ENCODE data around the gene KMT2C.
"Not testable (repeated sequence)": the region's sequence is repeated elsewhere in the genome, so short reads cannot be mapped to it uniquely, and the experiment has no call there.

Gene KMT2C

DNA sequence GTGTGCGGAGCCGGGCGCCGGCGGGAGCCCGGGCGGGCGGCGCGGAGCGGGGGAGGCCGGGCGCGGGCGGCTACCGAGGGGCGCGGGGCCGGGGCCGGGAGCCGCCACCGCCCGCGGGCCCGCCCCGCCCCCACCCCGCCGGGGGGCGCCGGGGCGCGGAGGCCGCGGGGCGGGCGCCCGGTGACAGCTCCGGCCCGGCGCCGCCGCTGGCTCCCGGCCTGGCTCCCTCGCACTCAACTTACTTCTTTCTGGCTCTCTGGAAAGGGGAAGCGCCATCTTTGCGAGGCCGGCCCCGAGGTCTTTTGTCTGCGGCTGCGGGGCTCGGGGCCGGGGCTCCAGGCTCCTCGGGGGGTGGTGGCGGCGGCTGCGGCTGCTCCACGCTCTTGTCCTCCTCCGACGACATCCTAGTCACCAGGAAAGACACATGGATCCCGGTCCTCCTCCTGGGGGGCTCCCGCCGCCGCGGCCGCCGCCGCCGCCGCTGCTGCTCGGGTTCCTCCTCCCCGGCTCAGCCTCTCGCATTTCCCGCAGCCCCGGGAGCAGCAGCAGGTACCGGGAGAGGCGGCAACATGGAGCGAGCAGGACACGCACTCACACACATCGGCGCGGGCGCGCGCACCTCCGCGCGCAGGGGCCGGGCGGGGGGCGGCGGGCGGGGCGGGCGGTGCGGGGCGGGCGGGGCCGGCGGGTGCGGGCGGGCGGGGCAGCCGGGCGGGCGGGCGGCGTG is at the start of gene KMT2C:
Gene KMT2C (minus strand): TSS at position 620 of the 727 bp plus-strand sequence. CDS start 217 bp downstream, at position 403.
- no peak for DNase-seq

DNA sequence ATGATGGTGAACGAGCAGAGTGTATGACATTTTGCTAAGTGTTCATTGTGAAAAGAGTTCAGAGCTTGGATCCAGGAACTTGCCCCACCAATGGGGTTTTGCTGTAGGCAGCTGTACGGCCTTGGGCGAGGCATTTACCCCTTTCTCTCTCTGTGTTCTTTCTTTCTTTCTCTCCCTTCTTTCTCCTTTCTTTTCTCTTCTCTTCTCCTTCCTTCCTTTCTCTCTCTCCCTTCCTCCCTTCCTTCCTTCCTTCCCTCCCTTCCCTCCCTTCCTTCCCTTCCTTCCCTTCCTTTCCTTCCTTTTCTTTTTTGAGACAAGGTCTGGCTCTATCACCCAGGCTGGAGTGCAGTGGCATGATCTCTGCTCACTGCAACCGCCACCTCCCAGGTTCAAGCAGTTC is 45.3 kb upstream of the KMT2C start:
- no peak for DNase-seq

- DNase-seq = no peak
Measured at GRCh38 chr7:152480664-152481063, 44.9 kb upstream of the KMT2C start.

- no peak for DNase-seq
Measured at GRCh38 chr7:152479595-152479994, 43.8 kb upstream of the KMT2C start.

DNA sequence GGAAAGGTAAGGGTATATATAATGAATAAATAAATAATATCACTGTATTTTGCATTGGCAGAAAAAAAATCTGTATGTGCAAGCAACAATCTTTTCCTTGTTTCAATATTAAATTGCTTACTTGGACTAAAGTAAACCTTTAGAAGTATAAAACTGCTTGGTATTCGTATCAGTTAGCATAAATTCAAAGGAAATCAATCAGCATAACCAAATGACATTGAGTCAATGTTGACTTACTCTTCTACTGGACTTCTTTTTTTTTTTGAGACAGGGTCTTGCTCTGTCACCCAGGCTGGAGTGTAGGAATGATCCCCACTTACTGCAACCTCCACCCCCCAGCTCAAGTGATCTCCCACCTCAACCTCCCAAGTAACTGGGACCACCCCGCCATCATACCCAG is 42.3 kb upstream of the KMT2C start:
- no peak for DNase-seq

DNA sequence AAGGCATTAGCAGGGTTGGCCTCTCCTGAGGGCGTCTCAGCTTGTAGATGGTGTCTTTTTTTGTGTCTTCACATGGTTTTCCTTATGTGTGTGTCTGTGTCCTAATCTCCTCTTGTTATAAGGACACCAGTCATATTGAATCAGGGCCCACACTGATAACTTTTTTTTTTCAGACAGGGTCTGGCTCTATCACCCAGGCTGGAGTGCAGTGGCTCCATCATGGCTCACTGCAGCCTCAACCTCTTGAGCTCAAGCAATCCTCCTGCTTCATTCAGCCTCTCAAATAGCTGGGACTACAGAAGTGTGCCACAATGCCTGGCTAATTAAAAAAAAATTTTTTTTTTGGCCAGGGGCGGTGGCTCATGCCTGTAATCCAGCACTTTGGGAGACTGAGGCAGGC is 41.3 kb upstream of the KMT2C start:
- no peak for DNase-seq

- DNase-seq = no peak
Measured at GRCh38 chr7:152476551-152476950, 40.7 kb upstream of the KMT2C start.

- DNase-seq = not testable (repeated sequence)
Measured at GRCh38 chr7:152471023-152471620, 35.3 kb upstream of the KMT2C start.

DNA sequence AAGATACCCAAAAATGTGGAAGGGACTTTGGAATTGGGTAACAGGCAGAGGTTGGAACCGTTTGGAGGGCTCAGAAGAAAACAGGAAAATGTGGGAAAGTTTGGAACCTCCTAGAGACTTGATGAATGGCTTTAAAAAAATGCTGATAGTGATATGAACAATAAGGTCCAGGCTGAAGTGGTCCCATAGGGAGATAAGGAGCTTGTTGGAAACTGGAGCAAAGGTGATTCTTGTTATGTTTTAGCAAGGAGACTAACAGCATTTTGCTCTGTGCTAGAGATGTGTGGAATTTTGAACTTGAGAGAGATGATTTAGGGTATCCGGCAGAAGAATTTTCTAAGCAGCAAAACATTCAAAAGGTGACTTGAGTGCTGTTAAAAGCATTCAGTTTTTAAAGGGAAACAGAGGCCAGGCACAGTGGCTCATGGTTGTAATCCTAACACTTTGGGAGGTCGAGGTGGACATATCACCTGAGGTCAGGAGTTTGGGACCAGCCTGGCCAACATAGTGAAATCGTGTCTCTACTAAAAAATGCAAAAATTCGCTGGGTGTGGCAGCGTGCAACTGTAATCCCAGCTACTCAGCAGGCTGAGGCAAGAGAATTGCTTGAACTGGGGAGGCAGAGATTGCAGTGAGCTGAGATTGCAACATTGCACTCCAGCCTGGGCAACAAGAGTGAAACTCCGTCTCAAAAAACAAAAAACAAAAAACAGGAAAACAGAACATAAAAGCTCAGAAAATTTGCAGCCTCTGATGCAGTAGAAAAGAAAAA is 34.6 kb upstream of the KMT2C start:
- not testable (repeated sequence) for DNase-seq

- DNase-seq = not testable (repeated sequence)
Measured at GRCh38 chr7:152469576-152469975, 33.8 kb upstream of the KMT2C start.

DNA sequence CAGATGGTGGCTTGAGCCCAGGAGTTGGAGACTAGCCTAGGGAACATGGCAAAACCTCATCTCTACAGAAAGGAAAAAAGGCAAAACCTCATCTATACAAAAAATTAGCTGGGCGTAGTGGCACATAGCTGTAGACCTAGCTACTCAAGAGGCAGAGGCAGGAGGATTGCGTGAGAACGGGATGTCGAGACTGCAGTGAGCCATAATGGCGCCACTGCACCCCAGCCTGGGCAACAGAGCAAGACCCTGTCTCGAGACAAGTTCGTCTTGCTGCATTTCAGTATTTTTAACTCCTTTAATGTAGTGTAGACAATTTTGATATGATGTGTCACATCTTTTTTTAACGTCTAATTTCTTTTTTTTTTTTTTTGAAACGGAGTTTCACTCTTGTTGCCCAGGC is 31.4 kb upstream of the KMT2C start:
- DNase-seq = no peak

DNA sequence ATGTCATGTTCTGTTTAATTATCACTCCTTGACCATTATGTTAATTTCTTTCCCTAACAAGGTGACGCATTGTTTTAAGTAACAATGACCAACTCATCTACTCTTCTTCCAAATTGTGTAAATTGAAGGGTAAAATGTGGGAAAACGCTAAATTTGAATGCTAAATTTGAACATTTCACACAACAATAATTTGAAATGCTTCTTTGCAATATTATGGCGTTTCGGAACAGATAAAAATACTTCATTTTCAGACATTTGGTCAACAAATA is 29.2 kb upstream of the KMT2C start:
- DNase-seq = peak; percentile 23

DNA sequence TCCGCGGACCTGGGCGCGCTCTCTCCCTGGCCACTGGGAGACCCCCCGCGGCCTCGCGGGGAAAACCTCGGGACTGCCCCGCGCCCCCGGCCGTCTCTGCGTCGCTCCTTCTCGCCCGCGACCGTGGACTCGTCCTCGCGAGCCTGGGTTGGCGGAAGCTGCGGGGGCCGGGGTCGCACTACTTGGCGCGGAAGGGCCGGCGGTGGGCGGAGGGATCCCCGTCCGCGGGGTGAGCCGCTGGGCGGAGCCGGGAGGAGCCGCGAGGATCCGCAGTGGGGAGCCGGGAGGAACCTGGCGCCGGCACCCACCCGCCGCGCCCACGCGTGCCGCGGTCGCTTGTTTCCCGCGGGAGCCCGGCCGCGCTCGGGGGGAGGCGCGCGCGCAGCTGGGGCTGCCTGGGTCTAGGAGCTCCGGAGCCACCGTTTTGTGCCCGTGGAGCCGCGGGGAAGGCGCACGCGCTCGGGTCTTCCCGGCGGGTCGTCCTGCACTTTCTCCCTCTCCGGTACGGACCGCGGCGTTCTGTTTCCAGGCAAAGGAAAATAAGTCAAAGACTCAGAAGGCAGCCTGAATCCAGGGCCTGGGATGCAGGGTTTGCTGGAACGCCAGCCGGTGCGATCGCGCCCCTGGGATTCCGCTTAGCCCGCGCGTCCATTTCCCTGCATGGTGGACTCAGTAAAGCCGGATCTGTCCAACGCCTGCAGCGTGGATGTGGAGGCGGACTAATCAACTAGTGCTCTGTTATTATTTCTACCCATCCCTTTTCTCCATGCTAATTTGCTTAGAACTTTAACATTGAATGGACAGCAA is 28.7 kb upstream of the KMT2C start:
- DNase-seq = peak; percentile 23

GRCh38 chr7:152463709-152464311 is 28.0 kb upstream of the KMT2C start:
- DNase-seq = peak; percentile 88

- DNase-seq = peak; percentile 88
Measured at GRCh38 chr7:152462995-152463708, 27.3 kb upstream of the KMT2C start.

GRCh38 chr7:152459724-152460251 is 24.0 kb upstream of the KMT2C start:
- no peak for DNase-seq

DNA sequence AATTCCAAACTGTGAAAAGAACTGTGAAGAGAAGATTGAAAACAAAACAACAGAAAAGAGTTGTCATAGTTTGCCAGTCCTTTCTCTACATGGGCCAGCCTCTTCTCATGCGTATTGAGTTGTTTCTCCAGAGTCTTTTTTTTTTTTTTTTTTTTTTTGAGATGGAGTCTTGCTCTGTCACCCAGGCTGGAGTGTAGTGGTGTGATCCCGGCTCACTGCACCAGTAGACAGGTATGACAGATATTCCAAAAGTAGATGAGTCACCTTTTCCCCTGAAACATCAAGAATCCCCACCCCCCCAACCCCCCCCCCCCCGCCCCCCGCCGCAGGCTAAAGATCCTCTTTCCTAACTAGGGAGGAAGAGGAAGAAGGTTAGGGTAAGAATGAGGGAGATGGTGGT is 15.6 kb upstream of the KMT2C start:
- no peak for DNase-seq

GRCh38 chr7:152445386-152446008 is 9.7 kb upstream of the KMT2C start:
- DNase-seq = not testable (repeated sequence)

GRCh38 chr7:152443586-152443985 is 7.8 kb upstream of the KMT2C start:
- no peak for DNase-seq

DNA sequence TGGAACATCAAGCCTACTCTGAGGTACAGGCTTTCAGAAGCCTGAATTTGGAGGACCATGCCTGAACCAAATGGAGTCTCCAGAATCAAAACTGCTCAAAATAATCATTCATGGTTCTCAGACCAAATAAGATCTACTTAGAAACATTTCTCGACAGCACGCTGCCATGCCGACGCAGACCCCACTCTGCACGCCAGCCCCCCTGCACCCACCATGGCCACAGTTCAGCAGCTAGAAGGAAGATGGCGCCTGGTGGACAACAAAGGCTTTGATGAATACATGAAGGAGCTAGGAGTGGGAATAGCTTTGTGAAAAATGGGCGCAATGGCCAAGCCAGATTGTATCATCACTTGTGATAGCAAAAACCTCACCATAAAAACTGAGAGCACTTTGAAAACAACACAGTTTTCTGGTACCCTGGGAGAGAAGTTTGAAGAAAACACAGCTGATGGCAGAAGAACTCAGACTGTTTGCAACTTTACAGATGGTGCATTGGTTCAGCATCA is 6.6 kb upstream of the KMT2C start:
- DNase-seq = no peak

DNA sequence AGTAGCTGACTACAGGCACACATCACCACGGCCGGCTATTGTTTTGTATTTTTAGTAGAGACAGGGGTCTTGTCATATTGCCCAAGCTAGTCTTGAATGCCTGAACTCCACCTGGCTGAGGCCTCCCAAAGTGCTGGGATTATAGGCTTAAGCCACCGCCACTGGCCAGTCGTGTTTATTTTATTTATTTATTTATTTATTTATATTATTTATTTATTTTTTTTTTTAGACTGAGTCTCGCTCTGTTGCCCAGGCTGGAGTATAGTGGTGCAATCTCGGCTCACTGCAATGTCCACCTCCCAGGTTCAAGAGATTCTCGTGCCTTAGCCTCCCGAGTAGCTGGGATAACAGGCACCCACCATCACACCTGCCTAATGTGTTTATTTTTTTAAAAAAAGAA is 6.0 kb upstream of the KMT2C start:
- DNase-seq = not testable (repeated sequence)
